GM23338 (cell line): Measurements from ENCODE around the gene KLK13. TPM values are rescaled to one million over a fixed set of nuclear protein-coding genes. Genes with fewer than 3 reads are reported as not detected.

Experiments used
- ATAC-seq: fragments of 200-7000 bp; cut with Tn5 transposase; 3 replicates; pipeline ENCODE4 v1.9.1; 2020
- DNase-seq: peaks from one replicate; pipeline ENCODE4 v3.0.0-alpha.2; 2015; ENCODE audit warnings: low spot score
- H2AFZ ChIP-seq: fragments of 200-600 bp; sonication (generic); 2 replicates; pipeline ENCODE4 v1.8.0; 2016; ENCODE audit warnings: antibody characterized with exemption, mild to moderate bottlenecking, moderate library complexity
- H3F3A ChIP-seq: fragments of 200-600 bp; sonication (generic); replicated peaks from 2 replicates; pipeline ENCODE4 v1.8.0; 2017; ENCODE audit warnings: antibody characterized with exemption, mixed run types, low read depth
- H3K27ac ChIP-seq: fragments of 200-600 bp; sonication (generic); 2 replicates; pipeline ENCODE4 v1.6.1; 2016; ENCODE audit warnings: low read depth
- H3K27me3 ChIP-seq: fragments of 200-600 bp; sonication (generic); 2 replicates; pipeline ENCODE4 v1.8.0; 2016; ENCODE audit warnings: mild to moderate bottlenecking, mixed run types, moderate library complexity; ENCODE audit not compliant: insufficient read depth
- H3K36me3 ChIP-seq: fragments of 200-600 bp; sonication (generic); 2 replicates; pipeline ENCODE4 v1.8.0; 2016; ENCODE audit warnings: mild to moderate bottlenecking; ENCODE audit not compliant: insufficient read depth
- H3K4me1 ChIP-seq: fragments of 200-600 bp; sonication (generic); 2 replicates; pipeline ENCODE4 v1.8.0; 2016; ENCODE audit warnings: mild to moderate bottlenecking, moderate library complexity; ENCODE audit not compliant: insufficient read depth
- H3K4me2 ChIP-seq: fragments of 200-600 bp; sonication (generic); 2 replicates; pipeline ENCODE4 v1.7.1; 2017; ENCODE audit warnings: mixed run types
- H3K4me3 ChIP-seq: fragments of 200-600 bp; sonication (generic); 2 replicates; pipeline ENCODE4 v1.6.1; 2016; ENCODE audit warnings: mixed run types
- H3K79me2 ChIP-seq: fragments of 200-600 bp; sonication (generic); replicated peaks from 2 replicates; pipeline ENCODE4 v1.8.0; 2017; ENCODE audit warnings: mild to moderate bottlenecking; ENCODE audit not compliant: insufficient read depth
- H3K9me2 ChIP-seq: fragments of 200-600 bp; sonication (generic); 2 replicates; pipeline ENCODE4 v1.8.0; 2017; ENCODE audit not compliant: insufficient read depth
- H4K20me1 ChIP-seq: fragments of 200-600 bp; sonication (generic); replicated peaks from 2 replicates; pipeline ENCODE4 v1.8.0; 2017; ENCODE audit warnings: mild to moderate bottlenecking; ENCODE audit not compliant: insufficient read depth
- H3K27ac Mint-ChIP-seq: 2 replicates; pipeline ENCODE4 v1.8.0; 2020; ENCODE audit warnings: inconsistent platforms, mild to moderate bottlenecking, moderate library complexity, mixed read lengths
- H3K27me3 Mint-ChIP-seq: 3 replicates; pipeline ENCODE4 v1.8.0; 2022; ENCODE audit warnings: low read depth, mild to moderate bottlenecking, moderate library complexity, mixed read lengths, inconsistent platforms; ENCODE audit not compliant: insufficient read depth, poor library complexity
- H3K36me3 Mint-ChIP-seq: 3 replicates; pipeline ENCODE4 v1.8.0; 2021; ENCODE audit warnings: low read depth, mild to moderate bottlenecking, inconsistent platforms, moderate library complexity, mixed read lengths
- H3K4me1 Mint-ChIP-seq: 3 replicates; pipeline ENCODE4 v1.8.0; 2020; ENCODE audit warnings: mild to moderate bottlenecking, inconsistent platforms, mixed read lengths
- H3K4me3 Mint-ChIP-seq: 3 replicates; pipeline ENCODE4 v1.8.0; 2021; ENCODE audit warnings: moderate library complexity, mild to moderate bottlenecking, inconsistent platforms, mixed read lengths
- H3K9me3 Mint-ChIP-seq: 3 replicates; pipeline ENCODE4 v1.8.0; 2020; ENCODE audit warnings: moderate library complexity, mild to moderate bottlenecking, inconsistent platforms, mixed read lengths
- CTCF ChIP-seq, 2 experiments: fragments of 200-600 bp in 1 of 2; sonication (generic) in 1 of 2; conservative IDR thresholded peaks; 2 replicates each; pipeline versions ENCODE4 v1.5.1 to v1.6.1; 2016 to 2017; ENCODE audit warnings: antibody characterized with exemption in 2 of 2, low read depth in 2 of 2, mild to moderate bottlenecking in 2 of 2, moderate library complexity in 1 of 2
- EZH2 ChIP-seq: fragments of 200-600 bp; sonication (generic); IDR thresholded peaks from one replicate; pipeline ENCODE4 v1.8.0; 2017; ENCODE audit warnings: antibody characterized with exemption, mild to moderate bottlenecking, low read depth; ENCODE audit not compliant: unreplicated experiment
- JUNB ChIP-seq: IDR thresholded peaks from one replicate; pipeline ENCODE4 v1.6.1; 2016; ENCODE audit warnings: antibody characterized with exemption; ENCODE audit not compliant: unreplicated experiment
- NANOG ChIP-seq: IDR thresholded peaks from 2 replicates; pipeline ENCODE4 v1.6.1; 2016; ENCODE audit warnings: antibody characterized with exemption, borderline replicate concordance
- POLR2AphosphoS5 ChIP-seq: IDR thresholded peaks from 2 replicates; pipeline ENCODE4 v1.6.1; 2016; ENCODE audit warnings: antibody characterized with exemption, low read depth
- ZNF114 ChIP-seq: fragments of 250-450 bp; sonication (Bioruptor Pico); IDR thresholded peaks from 2 replicates; pipeline ENCODE4 v1.5.0; 2020; ENCODE audit warnings: mild to moderate bottlenecking, moderate library complexity
- ZNF331 ChIP-seq: fragments of 250-450 bp; sonication (Bioruptor Pico); IDR thresholded peaks from 2 replicates; pipeline ENCODE4 v1.5.0; 2020; ENCODE audit warnings: low read depth, mild to moderate bottlenecking, moderate library complexity
- ZNF462 ChIP-seq: fragments of 250-450 bp; sonication (Bioruptor Pico); IDR thresholded peaks from 2 replicates; pipeline ENCODE4 v1.5.0; 2020; ENCODE audit warnings: mild to moderate bottlenecking, moderate library complexity
- polyA plus RNA-seq: library from polyadenylated mRNA; unstranded; fragments of >200 nt; fragmentation: Nextera tagmentation; extraction: Ambion mirVana; gene quantifications from 2 replicates; pipeline ENCODE4 v1.2.1, GENCODE V29; 2016
- total RNA-seq: library from RNA; depleted of rRNA; stranded (reverse); fragments of >200 nt; shearing (Covaris generic); gene quantifications from 2 replicates; pipeline ENCODE4 v1.2.3, GENCODE V29; 2014

The KLK13 gene
- total and polyA plus RNA-seq, 2 experiments from 2014 or later: 4.5 to 5.7 TPM

GRCh38 chr19:51060336-51060735 is 4.6 kb downstream of the KLK13 start (continued):
- TF ChIP-seq ZNF462 (CRISPR knock-in tag) (no peak), CTCF (conservative IDR thresholded peaks at IDR 0.05; ENCODE audit: low read depth in 2 of 2) (no peak), JUNB (no peak), ZNF114 (CRISPR knock-in tag) (no peak), POLR2AphosphoS5 (no peak), NANOG (no peak)

GRCh38 chr19:51059715-51060114 is 5.2 kb downstream of the KLK13 start:
- Histone ChIP-seq H3K4me2 (no peak overlapping the region), H3F3A (no peaks in the 10 kb centered on the region), H3K27me3 (no peaks in the 10 kb centered on the region), H2AFZ (no peak overlapping the region), H3K36me3 (no peaks in the 10 kb centered on the region), H3K4me1 (no peaks in the 10 kb centered on the region), H3K9me2 (peaks cover 8% of the 10 kb centered on the region; the same call in 1 of the 2 replicates), H3K4me3 (no peak overlapping the region), H4K20me1 (no peaks in the 10 kb centered on the region), H3K79me2 (no peaks in the 10 kb centered on the region), H3K27ac (no peak overlapping the region)
- Mint-ChIP-seq H3K4me3 (no peak overlapping the region), H3K27me3 (peaks cover 2% of the 10 kb centered on the region), H3K9me3 (no peaks in the 10 kb centered on the region; the same call in 1 of the 3 replicates), H3K27ac (no peak overlapping the region), H3K36me3 (no peaks in the 10 kb centered on the region), H3K4me1 (no peaks in the 10 kb centered on the region; the same call in 2 of the 3 replicates)
- DNase-seq: no peak
- ATAC-seq: no peak
- TF ChIP-seq ZNF331 (CRISPR knock-in tag) (no peak), EZH2 (no peak), ZNF462 (CRISPR knock-in tag) (no peak)
